ENCODE data around the gene SRD5A3. TPM values are rescaled to one million over a fixed set of nuclear protein-coding genes. Genes with fewer than 3 reads are reported as not detected.

Gene SRD5A3
- total RNA-seq, 1 donor from 2014 or later, result 12.1 TPM

DNA sequence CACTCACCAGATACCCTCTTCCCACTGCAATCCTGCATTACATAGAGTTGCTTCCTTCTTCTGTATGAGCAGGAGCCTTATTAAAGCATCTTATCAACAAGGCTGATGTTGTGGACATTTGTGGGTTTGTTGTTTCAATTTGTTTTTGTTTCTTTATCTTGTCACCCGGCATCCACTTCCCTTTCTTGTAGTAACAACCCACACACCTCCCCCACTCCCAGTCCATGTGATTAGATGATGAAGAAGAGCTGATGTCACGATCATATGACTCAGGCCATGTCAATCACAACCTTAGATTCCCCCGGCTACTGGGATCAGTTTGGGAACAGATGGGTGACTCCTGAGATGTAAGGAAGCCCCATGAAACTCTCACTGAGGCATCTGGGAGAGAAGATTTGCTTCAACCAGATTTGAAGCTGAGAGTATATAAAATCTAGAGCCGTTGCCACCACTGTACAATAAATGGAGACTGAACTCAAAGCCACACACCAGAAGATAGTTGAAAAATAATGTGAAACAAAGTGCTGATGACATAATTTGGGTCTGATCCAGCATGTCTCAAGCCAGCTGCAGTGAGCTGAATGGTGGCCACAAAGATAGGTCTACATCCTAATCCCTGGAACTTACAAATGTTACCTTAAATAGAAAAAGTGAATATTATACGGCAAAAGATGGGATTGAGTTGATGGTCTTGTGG, 34.1 kb upstream of the SRD5A3 start:
- Mint-ChIP-seq H3K4me1 (ENCODE audit: low read depth) (no peaks in the 10 kb centered on the region), H3K27me3 (no peaks in the 10 kb centered on the region), H3K27ac (no peak overlapping the region), H3K4me3 (ENCODE audit: low read depth) (no peak overlapping the region), H3K36me3 (ENCODE audit: insufficient read depth) (no peaks in the 10 kb centered on the region), H3K9me3 (ENCODE audit: low read depth) (no peaks in the 10 kb centered on the region)
- DNase-seq (ENCODE audit: low spot score, unreplicated experiment), result no peak
- TF ChIP-seq, protein P1, sequence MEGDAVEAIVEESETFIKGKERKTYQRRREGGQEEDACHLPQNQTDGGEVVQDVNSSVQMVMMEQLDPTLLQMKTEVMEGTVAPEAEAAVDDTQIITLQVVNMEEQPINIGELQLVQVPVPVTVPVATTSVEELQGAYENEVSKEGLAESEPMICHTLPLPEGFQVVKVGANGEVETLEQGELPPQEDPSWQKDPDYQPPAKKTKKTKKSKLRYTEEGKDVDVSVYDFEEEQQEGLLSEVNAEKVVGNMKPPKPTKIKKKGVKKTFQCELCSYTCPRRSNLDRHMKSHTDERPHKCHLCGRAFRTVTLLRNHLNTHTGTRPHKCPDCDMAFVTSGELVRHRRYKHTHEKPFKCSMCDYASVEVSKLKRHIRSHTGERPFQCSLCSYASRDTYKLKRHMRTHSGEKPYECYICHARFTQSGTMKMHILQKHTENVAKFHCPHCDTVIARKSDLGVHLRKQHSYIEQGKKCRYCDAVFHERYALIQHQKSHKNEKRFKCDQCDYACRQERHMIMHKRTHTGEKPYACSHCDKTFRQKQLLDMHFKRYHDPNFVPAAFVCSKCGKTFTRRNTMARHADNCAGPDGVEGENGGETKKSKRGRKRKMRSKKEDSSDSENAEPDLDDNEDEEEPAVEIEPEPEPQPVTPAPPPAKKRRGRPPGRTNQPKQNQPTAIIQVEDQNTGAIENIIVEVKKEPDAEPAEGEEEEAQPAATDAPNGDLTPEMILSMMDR (IDR thresholded peaks at IDR 0.05; ENCODE audit: unreplicated experiment), result no peak

DNA sequence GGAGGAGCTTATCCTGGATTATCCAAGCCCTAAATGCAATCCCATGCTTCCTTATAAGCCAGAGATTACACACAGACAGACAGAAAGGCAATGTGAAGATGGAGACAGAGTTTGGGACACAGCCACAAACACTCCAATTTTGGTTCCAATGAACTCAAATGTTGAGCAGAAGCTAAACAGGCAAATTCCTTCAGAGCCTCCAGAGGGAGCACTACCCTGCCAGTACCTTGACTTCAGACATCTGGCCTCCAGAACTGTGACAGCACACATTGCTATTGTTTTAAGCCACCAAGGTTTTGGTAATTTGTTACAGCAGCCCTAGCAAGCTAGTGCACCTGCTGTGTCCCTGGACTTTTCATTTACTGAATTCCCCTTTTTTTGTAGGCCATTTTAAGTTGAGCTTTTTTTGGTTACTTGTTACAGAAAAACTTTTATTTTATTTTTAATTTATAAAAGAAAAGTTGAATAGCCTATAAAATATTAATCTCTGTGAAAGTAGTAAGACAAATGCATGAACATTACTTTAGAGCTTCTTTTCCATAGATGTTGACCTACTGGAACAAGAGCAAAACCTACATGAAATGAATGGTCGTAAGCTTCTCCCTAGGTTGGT, 33.4 kb upstream of the SRD5A3 start:
- H3K9me3 Mint-ChIP-seq (ENCODE audit: low read depth), result no peaks in the 10 kb centered on the region
- H3K36me3 Mint-ChIP-seq (ENCODE audit: insufficient read depth), result no peaks in the 10 kb centered on the region
- no peaks in the 10 kb centered on the region for H3K4me1 Mint-ChIP-seq (ENCODE audit: low read depth)
- H3K4me3 Mint-ChIP-seq (ENCODE audit: low read depth), result no peak overlapping the region
- DNase-seq (ENCODE audit: low spot score, unreplicated experiment), result no peak
- H3K27me3 Mint-ChIP-seq, result no peaks in the 10 kb centered on the region
- TF ChIP-seq, protein P1 (IDR thresholded peaks at IDR 0.05; ENCODE audit: unreplicated experiment), result peak; percentile 65
- H3K27ac Mint-ChIP-seq, result no peak overlapping the region

DNA sequence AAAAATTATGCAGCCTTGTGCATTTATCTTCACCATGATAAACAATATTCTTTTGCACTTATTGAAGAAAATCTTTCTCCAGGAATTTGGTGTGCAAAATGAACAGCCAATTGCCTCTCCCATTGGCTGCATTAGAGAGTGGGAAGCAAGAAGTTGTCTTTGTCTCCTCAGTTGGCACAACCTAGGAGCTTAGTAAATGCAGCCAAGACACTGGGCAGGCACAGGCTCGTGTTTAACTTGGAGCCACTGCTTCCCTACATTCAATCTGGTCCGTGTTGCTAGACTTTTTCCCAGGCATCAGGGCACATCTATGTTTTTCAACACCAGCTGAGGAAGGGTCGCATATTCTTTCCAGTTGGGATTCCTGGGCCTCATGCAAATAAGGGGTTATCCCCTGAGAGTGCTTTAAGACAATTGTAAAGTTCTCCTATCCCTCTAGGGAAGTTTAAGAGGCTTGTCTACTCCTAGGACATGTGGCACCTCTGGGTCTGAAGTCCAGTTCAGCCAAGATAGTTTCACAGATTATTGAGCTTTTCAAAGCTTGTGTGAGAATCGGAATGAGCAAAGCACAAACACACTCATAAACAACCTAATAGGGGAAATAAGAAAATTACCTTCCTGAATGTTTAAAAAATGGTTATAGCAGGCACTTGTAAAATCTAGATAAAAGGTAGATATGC, 31.8 kb upstream of the SRD5A3 start:
- Mint-ChIP-seq H3K4me1 (ENCODE audit: low read depth) (no peaks in the 10 kb centered on the region), H3K9me3 (ENCODE audit: low read depth) (no peaks in the 10 kb centered on the region), H3K36me3 (ENCODE audit: insufficient read depth) (no peaks in the 10 kb centered on the region), H3K27me3 (peaks cover 4% of the 10 kb centered on the region), H3K4me3 (ENCODE audit: low read depth) (no peak overlapping the region), H3K27ac (no peak overlapping the region)
- TF ChIP-seq, protein P1 (IDR thresholded peaks at IDR 0.05; ENCODE audit: unreplicated experiment), result no peak
- DNase-seq (ENCODE audit: low spot score, unreplicated experiment), result no peak

DNA sequence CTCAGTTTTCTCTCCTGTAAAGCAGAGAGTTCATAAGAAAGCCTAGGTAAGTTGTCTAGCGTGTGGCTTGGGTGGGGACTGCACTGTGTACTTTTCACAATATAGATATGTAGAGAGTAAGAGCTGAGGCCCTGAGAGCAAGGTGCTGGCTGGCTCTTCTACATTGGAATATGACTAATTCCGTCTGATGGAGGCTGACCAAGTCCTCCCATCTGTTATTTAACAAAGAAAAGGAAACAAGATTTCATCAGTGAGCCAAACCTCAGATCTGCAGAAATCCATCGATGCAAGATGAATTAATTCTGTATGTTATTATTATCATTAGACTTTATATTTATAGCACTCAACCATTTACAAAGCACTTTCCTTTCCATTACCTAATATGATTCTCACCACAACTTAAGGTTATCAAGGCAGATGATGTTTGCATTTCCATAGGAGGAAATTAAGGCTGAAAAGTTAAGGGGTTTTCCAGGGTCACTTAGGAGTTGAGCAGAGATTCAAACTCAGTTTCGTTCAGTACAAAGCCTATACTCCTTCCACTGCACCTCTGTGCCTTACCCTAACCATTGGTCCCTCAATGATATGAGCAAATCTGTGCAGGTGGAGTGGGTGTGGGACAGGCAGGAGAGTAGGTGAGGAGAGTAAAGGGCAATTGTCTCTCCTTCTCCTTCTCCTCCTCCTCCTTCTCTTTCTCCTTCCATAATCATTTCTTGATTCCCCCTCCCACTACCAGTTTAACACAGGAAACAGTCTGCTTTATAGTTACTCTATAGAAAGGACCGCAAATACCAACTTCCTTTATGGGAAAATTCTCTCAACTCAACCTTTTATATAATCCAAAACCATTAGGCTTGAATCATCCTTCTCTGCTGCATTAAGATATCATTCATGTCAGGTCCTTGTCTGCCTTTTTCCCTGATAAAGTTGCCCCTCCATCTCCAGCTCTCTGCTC, 27.6 kb upstream of the SRD5A3 start:
- Mint-ChIP-seq H3K4me3 (ENCODE audit: low read depth) (no peak overlapping the region), H3K4me1 (ENCODE audit: low read depth) (peaks cover 2% of the 10 kb centered on the region), H3K27ac (no peak overlapping the region), H3K9me3 (ENCODE audit: low read depth) (no peaks in the 10 kb centered on the region), H3K27me3 (peaks cover 4% of the 10 kb centered on the region), H3K36me3 (ENCODE audit: insufficient read depth) (no peaks in the 10 kb centered on the region)
- TF ChIP-seq, protein P1 (IDR thresholded peaks at IDR 0.05; ENCODE audit: unreplicated experiment), result no peak
- DNase-seq (ENCODE audit: low spot score, unreplicated experiment), result no peak
